H9 (cell line): ENCODE measurements around the gene TNFRSF18. TPM values are rescaled to one million over a fixed set of nuclear protein-coding genes. Genes with fewer than 3 reads are reported as not detected.

Source experiments
- DNase-seq: peaks from one replicate; pipeline ENCODE4 v3.0.0-alpha.2; 2017
- H2AFZ ChIP-seq: one replicate; pipeline ENCODE4 v1.6.1; 2013; ENCODE audit warnings: mild to moderate bottlenecking, low read length, control low read depth, moderate library complexity
- H2AK5ac ChIP-seq: 2 replicates; pipeline ENCODE4 v1.6.1; 2013; ENCODE audit warnings: low read length, control low read depth, mixed read lengths; ENCODE audit not compliant: insufficient read length
- H2BK120ac ChIP-seq: one replicate; pipeline ENCODE4 v1.6.1; 2013; ENCODE audit warnings: low read depth, mild to moderate bottlenecking, low read length, control low read depth, inconsistent platforms; ENCODE audit not compliant: poor library complexity, severe bottlenecking
- H2BK12ac ChIP-seq: 2 replicates; pipeline ENCODE4 v1.6.1; 2013; ENCODE audit warnings: low read length, control low read depth, mixed read lengths, low read depth; ENCODE audit not compliant: insufficient read length
- H2BK15ac ChIP-seq: 2 replicates; pipeline ENCODE4 v1.6.1; 2013; ENCODE audit warnings: low read depth, low read length, control low read depth
- H2BK20ac ChIP-seq: one replicate; pipeline ENCODE4 v1.6.1; 2013; ENCODE audit warnings: low read depth, mild to moderate bottlenecking, low read length, control low read depth, inconsistent platforms; ENCODE audit not compliant: poor library complexity, severe bottlenecking
- H2BK5ac ChIP-seq: 2 replicates; pipeline ENCODE4 v1.6.1; 2013; ENCODE audit warnings: low read length, control low read depth, mixed read lengths; ENCODE audit not compliant: insufficient read length
- H3K14ac ChIP-seq: 2 replicates; pipeline ENCODE4 v1.6.1; 2013; ENCODE audit warnings: low read length, control low read depth; ENCODE audit not compliant: insufficient read depth
- H3K18ac ChIP-seq: 2 replicates; pipeline ENCODE4 v1.6.1; 2013; ENCODE audit warnings: low read depth, mild to moderate bottlenecking, mixed read lengths, low read length, control low read depth; ENCODE audit not compliant: insufficient read length
- H3K23ac ChIP-seq: 2 replicates; pipeline ENCODE4 v1.6.1; 2013; ENCODE audit warnings: low read length, control low read depth, mixed read lengths, low read depth; ENCODE audit not compliant: insufficient read length
- H3K23me2 ChIP-seq: 2 replicates; pipeline ENCODE4 v1.6.1; 2013; ENCODE audit warnings: low read depth, mild to moderate bottlenecking, mixed read lengths, low read length, control low read depth; ENCODE audit not compliant: insufficient read length, poor library complexity, severe bottlenecking
- H3K27ac ChIP-seq: 2 replicates; pipeline ENCODE4 v1.5.1; 2013; ENCODE audit warnings: low read length, control low read depth, mixed read lengths, low read depth; ENCODE audit not compliant: insufficient read length
- H3K27me3 ChIP-seq: 2 replicates; pipeline ENCODE4 v1.6.1; 2013; ENCODE audit warnings: low read length, control low read depth, inconsistent platforms; ENCODE audit not compliant: insufficient read depth
- H3K4ac ChIP-seq: 2 replicates; pipeline ENCODE4 v1.6.1; 2013; ENCODE audit warnings: low read depth, mild to moderate bottlenecking, control low read depth, inconsistent platforms, low read length, moderate library complexity
- H3K4me1 ChIP-seq: 2 replicates; pipeline ENCODE4 v1.6.1; 2013; ENCODE audit warnings: low read length, control low read depth, inconsistent platforms; ENCODE audit not compliant: insufficient read depth
- H3K4me2 ChIP-seq: 2 replicates; pipeline ENCODE4 v1.6.1; 2013; ENCODE audit warnings: low read length, control low read depth, mixed read lengths; ENCODE audit not compliant: insufficient read length, insufficient read depth
- H3K56ac ChIP-seq: 2 replicates; pipeline ENCODE4 v1.6.1; 2013; ENCODE audit warnings: low read depth, mild to moderate bottlenecking, mixed read lengths, low read length, control low read depth; ENCODE audit not compliant: insufficient read length
- H3K79me1 ChIP-seq: 2 replicates; pipeline ENCODE4 v1.6.1; 2013; ENCODE audit warnings: low read depth, mild to moderate bottlenecking, moderate library complexity, low read length, control low read depth, inconsistent platforms; ENCODE audit not compliant: insufficient read depth, poor library complexity, severe bottlenecking
- H3K79me2 ChIP-seq: 2 replicates; pipeline ENCODE4 v1.6.1; 2013; ENCODE audit warnings: low read length, control low read depth, inconsistent platforms; ENCODE audit not compliant: insufficient read depth
- H3K9ac ChIP-seq: 2 replicates; pipeline ENCODE4 v1.6.1; 2013; ENCODE audit warnings: low read length, control low read depth, mixed read lengths; ENCODE audit not compliant: insufficient read length; ENCODE audit errors: extremely low read depth
- H3K9me3 ChIP-seq: one replicate; pipeline ENCODE4 v1.6.1; 2013; ENCODE audit warnings: low read depth, low read length, inconsistent platforms; ENCODE audit not compliant: control insufficient read depth
- H3T11ph ChIP-seq: one replicate; pipeline ENCODE4 v1.6.1; 2013; ENCODE audit warnings: mild to moderate bottlenecking, low read length, control low read depth, inconsistent platforms
- H4K20me1 ChIP-seq: one replicate; pipeline ENCODE4 v1.6.1; 2013; ENCODE audit not compliant: control insufficient read depth, insufficient read length, insufficient read depth
- H4K5ac ChIP-seq: 2 replicates; pipeline ENCODE4 v1.6.1; 2013; ENCODE audit warnings: low read depth, mild to moderate bottlenecking, mixed read lengths, low read length, control low read depth; ENCODE audit not compliant: insufficient read length
- H4K8ac ChIP-seq: replicated peaks from 2 replicates; pipeline ENCODE4 v1.6.1; 2013; ENCODE audit warnings: low read length, control low read depth, mixed read lengths, low read depth; ENCODE audit not compliant: insufficient read length
- H4K91ac ChIP-seq: 2 replicates; pipeline ENCODE4 v1.6.1; 2013; ENCODE audit warnings: low read depth, mild to moderate bottlenecking, moderate library complexity, mixed read lengths, low read length, control low read depth; ENCODE audit not compliant: insufficient read length
- H3K27ac Mint-ChIP-seq, 3 experiments: 2 replicates in 2 of 3; 3 replicates in 1 of 3; pipeline ENCODE4 v1.8.0; 2020 to 2021; ENCODE audit warnings: mixed read lengths in 3 of 3, mild to moderate bottlenecking in 1 of 3, moderate library complexity in 1 of 3
- H3K27me3 Mint-ChIP-seq: 2 replicates; pipeline ENCODE4 v1.8.0; 2021; ENCODE audit warnings: low read depth, mild to moderate bottlenecking, moderate library complexity, mixed read lengths
- H3K36me3 Mint-ChIP-seq, 3 experiments: 2 replicates in 2 of 3; 3 replicates in 1 of 3; pipeline ENCODE4 v1.8.0; 2020 to 2021; ENCODE audit warnings: low read depth in 3 of 3, mixed read lengths in 3 of 3; ENCODE audit not compliant: insufficient read depth in 1 of 3
- H3K4me1 Mint-ChIP-seq, 2 experiments: 2 replicates each; pipeline ENCODE4 v1.8.0; 2020; ENCODE audit warnings: mixed read lengths in 2 of 2
- H3K4me3 Mint-ChIP-seq, 2 experiments: 2 replicates in 1 of 2; 3 replicates in 1 of 2; pipeline ENCODE4 v1.8.0; 2020 to 2021; ENCODE audit warnings: mild to moderate bottlenecking in 2 of 2, mixed read lengths in 2 of 2, moderate library complexity in 1 of 2
- H3K9me3 Mint-ChIP-seq, 2 experiments: 2 replicates in 1 of 2; 3 replicates in 1 of 2; pipeline ENCODE4 v1.8.0; 2020; ENCODE audit warnings: mild to moderate bottlenecking in 2 of 2, mixed read lengths in 2 of 2, moderate library complexity in 1 of 2
- CTCF ChIP-seq: fragments of 200-600 bp; sonication (generic); conservative IDR thresholded peaks from 3 replicates; pipeline ENCODE4 v1.8.0; 2021; ENCODE audit warnings: antibody characterized with exemption, mild to moderate bottlenecking
- WGBS: extraction: QIAGEN DNeasy Blood & Tissue Kit; methylation state at CpG from one replicate; pipeline ENCODE4 v1.1.7; 2013; ENCODE audit warnings: missing lambda C conversion rate, low lambda C conversion rate, mixed read lengths; ENCODE audit not compliant: insufficient read length; ENCODE audit errors: extremely low coverage; 5-methylcytosine and 5-hydroxymethylcytosine counted together
- total RNA-seq: library from RNA; stranded (reverse); gene quantifications from 2 replicates; pipeline ENCODE4 v1.2.1, GENCODE V29; 2021

The TNFRSF18 gene
- total RNA-seq, 1 experiment from 2014 or later: 2.0 TPM

- Histone ChIP-seq H4K20me1 (no peaks in the 10 kb centered on the region), H3K27me3 (no peaks in the 10 kb centered on the region), H3K56ac (no peak overlapping the region), H2AFZ (no peak overlapping the region), H3T11ph (no peak overlapping the region), H2AK5ac (no peak overlapping the region), H3K9me3 (no peaks in the 10 kb centered on the region), H3K23ac (no peak overlapping the region), H4K91ac (no peak overlapping the region), H4K5ac (no peak overlapping the region), H3K4ac (no peak overlapping the region), H3K4me2 (no peak overlapping the region), H3K27ac (no peak overlapping the region), H3K18ac (no peak overlapping the region), H3K14ac (no peak overlapping the region), H3K23me2 (peaks cover 5% of the 10 kb centered on the region), H4K8ac (no peak overlapping the region), H2BK15ac (no peak overlapping the region), H3K79me2 (no peaks in the 10 kb centered on the region), H2BK5ac (no peak overlapping the region), H2BK20ac (no peak overlapping the region), H3K79me1 (no peaks in the 10 kb centered on the region), H2BK12ac (no peak overlapping the region), H3K4me1 (no peaks in the 10 kb centered on the region), H2BK120ac (no peak overlapping the region), H3K9ac (no peak overlapping the region)
- H3K36me3 Mint-ChIP-seq: peaks cover 6 to 20% (median 18%) of the 10 kb centered on the region in 3 experiments; a peak in 6 of 7 replicates
- H3K4me1 Mint-ChIP-seq: peaks cover 0 to 3% of the 10 kb centered on the region in 2 experiments; a peak in 3 of 4 replicates
- DNase-seq: no peak
- no peak for TF ChIP-seq CTCF
- H3K27me3 Mint-ChIP-seq: peaks cover 43% of the 10 kb centered on the region
- WGBS: no CpG with 5 or more reads among the region's 10 CpGs
- peaks cover 29 to 36% of the 10 kb centered on the region in 2 experiments for H3K9me3 Mint-ChIP-seq
- no peak overlapping the region for H3K4me3 Mint-ChIP-seq
- no peak overlapping the region; a peak in 1 of 7 replicates for H3K27ac Mint-ChIP-seq
Measured at GRCh38 chr1:1155258-1155657, 51.1 kb downstream of the TNFRSF18 start.
